ENCODE data around the gene SLC5A1.

Gene SLC5A1

DNA sequence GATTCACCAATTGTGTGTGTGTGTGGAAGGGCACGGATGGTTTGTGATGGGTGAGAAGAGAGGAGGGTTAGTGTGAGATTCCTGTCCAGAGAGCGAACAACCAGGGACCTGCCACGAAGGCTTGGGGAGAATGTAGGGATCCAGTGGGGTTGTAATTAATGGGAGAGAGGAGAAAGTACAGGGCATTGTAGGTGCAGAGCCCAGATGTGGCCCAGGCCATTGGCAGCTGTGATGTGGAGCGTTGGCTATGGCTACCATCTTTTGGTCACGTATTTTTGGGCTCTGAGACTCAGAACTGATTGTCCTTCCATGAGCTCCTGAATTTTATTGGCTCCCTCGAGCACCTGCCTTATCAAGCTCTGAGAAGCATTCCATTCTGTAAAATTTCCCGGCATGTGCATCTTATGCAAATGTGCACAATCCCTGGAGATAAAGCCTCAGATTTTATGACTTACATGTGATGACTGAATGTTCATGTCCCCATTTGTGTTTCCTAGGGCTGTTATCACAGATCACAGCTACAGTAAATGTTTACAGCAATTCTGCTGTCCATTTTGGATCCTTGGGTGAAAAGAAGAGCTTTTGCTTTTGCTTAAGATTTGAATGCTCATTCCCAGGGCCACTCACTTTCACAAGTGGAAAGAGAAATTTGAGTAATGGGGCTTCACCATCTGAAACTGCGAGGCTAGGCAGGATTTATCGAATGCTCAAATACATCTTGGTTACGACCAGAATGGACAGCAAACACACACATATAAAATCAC is 33.1 kb downstream of the SLC5A1 start:
- TF ChIP-seq, protein P1, sequence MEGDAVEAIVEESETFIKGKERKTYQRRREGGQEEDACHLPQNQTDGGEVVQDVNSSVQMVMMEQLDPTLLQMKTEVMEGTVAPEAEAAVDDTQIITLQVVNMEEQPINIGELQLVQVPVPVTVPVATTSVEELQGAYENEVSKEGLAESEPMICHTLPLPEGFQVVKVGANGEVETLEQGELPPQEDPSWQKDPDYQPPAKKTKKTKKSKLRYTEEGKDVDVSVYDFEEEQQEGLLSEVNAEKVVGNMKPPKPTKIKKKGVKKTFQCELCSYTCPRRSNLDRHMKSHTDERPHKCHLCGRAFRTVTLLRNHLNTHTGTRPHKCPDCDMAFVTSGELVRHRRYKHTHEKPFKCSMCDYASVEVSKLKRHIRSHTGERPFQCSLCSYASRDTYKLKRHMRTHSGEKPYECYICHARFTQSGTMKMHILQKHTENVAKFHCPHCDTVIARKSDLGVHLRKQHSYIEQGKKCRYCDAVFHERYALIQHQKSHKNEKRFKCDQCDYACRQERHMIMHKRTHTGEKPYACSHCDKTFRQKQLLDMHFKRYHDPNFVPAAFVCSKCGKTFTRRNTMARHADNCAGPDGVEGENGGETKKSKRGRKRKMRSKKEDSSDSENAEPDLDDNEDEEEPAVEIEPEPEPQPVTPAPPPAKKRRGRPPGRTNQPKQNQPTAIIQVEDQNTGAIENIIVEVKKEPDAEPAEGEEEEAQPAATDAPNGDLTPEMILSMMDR (IDR thresholded peaks at IDR 0.05; ENCODE audit: low read depth, low read length) = no peak

DNA sequence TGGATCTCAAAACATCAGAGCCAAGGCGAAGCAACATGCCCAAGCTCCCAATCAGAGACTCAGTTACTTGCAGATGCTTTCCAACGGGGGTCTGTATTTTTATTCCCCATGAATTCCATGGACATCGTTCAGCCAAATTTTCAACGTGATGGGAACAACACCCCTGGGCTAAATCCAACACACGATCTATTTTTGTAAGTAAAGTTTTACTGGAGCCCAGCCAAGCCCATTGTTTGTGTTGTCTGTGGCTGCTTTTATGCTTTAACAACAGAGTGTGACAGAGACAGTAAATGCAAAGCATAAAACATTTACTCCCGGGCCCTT is 33.7 kb downstream of the SLC5A1 start:
- H3K4me3 ChIP-seq (ENCODE audit: low read depth, low read length) = no peak overlapping the region
- TF ChIP-seq, protein P1 (IDR thresholded peaks at IDR 0.05; ENCODE audit: low read depth, low read length) = no peak

More for the DNA sequence above, 33.1 kb downstream of the SLC5A1 start:
- H3K4me3 ChIP-seq (ENCODE audit: low read depth, low read length) = no peak overlapping the region

DNA sequence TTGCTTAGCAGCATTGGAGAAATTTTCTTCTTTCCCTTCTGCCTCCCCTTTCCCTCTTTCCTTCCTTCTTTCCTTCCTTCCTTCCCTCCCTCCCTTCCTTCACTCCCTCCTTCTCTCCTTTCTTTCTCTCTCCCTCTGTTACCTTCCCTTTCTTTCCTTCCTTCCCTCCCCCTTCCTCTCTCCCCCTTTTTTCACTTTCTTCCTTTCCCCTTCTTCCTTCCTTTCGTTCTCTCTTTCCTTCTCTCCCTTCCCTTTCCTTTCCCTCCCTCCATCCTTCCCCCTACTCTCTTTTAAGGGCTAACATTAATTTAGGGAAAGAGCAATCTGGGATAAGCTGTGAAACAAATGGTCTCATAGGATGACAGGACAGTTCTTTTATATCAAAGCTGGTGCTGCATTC is 34.1 kb downstream of the SLC5A1 start:
- H3K4me3 ChIP-seq (ENCODE audit: low read depth, low read length) = no peak overlapping the region
- TF ChIP-seq, protein P1 (IDR thresholded peaks at IDR 0.05; ENCODE audit: low read depth, low read length) = no peak

DNA sequence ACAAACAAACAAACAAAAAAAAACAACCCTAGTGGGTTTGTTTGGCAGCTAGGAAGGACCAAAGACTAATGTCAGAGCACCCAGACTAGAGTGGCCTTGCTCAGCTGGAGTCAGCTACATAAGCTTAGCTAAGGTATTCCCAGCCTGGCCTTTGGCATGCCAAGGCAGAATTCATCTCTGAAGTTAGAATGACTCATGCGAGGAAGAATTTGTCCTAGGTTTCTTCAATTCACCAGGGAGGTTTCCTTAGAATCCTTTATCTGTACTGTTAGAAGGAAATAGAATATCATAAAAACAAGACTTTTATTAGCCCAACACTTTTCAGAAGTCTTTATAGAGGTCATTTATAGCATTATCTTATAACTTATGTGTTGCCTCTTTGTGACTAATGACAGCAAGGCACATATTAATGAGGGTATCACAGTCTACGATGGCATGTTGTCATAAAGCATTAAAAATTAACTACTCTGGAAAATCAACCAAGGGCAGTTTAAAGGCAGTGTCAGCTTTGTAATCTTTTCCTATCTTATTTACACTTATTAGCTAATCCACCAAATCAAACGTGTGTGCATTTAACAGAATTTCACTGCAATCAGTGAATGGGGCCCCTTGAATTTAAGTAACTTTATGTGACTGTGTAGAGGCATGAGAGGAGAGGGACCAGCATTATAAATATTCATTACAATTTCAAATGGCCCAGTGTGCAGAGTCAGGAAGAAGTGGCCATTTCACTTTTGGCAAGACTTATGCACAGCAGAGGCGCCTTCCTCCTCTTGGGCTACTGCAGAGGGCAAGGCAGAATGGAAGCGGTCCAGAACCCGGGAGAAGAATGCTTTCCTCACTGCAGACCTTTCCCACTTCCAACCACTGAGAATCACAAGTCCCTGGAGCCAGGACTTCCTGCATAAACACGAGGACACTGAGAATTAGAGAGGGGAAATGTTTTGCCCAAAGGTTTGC is 36.3 kb downstream of the SLC5A1 start:
- no peak overlapping the region for H3K4me3 ChIP-seq (ENCODE audit: low read depth, low read length)
- TF ChIP-seq, protein P1 (IDR thresholded peaks at IDR 0.05; ENCODE audit: low read depth, low read length) = no peak

DNA sequence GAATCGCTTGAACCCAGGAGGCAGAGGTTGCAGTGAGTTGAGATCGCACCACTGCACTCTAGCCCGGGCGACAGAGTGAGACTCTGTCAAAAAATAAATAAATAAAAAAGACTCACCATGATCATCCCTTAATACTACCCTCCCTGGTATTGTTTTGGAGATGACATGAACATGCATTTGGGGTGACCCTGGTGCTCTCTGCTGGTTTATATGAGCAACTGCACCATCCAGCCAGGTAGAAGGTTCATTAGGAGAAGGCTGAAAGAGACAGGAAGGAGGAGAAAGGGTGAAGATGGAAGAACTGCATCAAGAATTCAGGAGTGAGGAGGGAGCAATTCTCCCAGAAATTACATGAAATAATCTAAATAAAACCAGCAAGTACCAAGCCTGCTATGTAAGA is 37.8 kb downstream of the SLC5A1 start:
- H3K4me3 ChIP-seq (ENCODE audit: low read depth, low read length) = no peak overlapping the region
- TF ChIP-seq, protein P1 (IDR thresholded peaks at IDR 0.05; ENCODE audit: low read depth, low read length) = peak; percentile 46; the same call in 1 of the 2 replicates

DNA sequence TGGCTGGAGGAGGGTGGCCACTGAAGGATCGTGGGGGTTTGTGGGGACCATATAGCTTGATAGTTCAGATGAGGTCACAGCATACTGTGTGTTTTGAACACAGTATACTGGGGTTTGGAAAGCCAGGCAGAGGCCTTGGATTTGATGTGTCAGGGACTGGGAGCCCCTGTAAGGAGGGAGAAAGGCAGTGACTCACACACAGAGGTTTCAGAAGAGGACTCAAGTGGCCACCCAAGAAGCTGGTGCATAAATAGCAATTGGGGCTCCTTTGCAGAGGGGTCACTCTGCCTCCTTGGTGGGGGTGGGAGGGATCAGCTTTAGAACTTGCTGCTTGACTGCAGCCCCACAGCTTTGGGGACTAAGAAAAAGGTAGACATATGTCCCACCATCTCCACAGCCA is 39.3 kb downstream of the SLC5A1 start:
- no peak overlapping the region for H3K4me3 ChIP-seq (ENCODE audit: low read depth, low read length)
- TF ChIP-seq, protein P1 (IDR thresholded peaks at IDR 0.05; ENCODE audit: low read depth, low read length) = no peak

DNA sequence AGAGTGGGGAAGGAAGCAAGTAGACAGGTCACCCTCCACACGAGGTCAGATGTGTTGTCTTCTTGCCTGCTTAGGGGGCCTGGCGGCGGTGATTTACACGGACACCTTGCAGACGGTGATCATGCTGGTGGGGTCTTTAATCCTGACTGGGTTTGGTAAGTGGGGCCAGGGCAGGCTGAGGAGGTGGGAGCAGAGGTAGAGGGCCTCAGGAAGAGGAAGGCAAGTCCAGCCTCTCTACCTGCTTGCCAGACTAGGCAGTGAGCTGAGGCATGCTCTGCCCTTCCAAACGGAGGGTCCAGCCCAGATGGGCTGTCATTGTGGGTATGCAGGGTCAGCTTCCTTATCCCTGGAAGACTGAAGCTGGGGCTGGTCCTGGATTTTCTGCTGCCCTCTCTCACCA is 39.9 kb downstream of the SLC5A1 start:
- H3K4me3 ChIP-seq (ENCODE audit: low read depth, low read length) = no peak overlapping the region
- TF ChIP-seq, protein P1 (IDR thresholded peaks at IDR 0.05; ENCODE audit: low read depth, low read length) = no peak

All from WI38 (cell line).